CD4-positive, alpha-beta T cell treated with Interferon gamma for 1 hour (primary cell): ENCODE data around the gene TBC1D17.
A peak's percentile ranks its signal among the peaks of the same experiment; 100 is the strongest.
"Not testable (repeated sequence)": the region's sequence is repeated elsewhere in the genome, so short reads cannot be mapped to it uniquely, and the experiment has no call there.

Experiments
- DNase-seq: peaks from one replicate; pipeline ENCODE4 v3.0.0-alpha.2; 2020

The TBC1D17 gene

GRCh38 chr19:49924004-49924880 lies 46.7 kb downstream of the TBC1D17 start:
- no peak for DNase-seq

GRCh38 chr19:49924881-49925210 lies 47.3 kb downstream of the TBC1D17 start:
- not testable (repeated sequence) for DNase-seq

- DNase-seq, result no peak
These were observed 48.0 kb downstream of the TBC1D17 start for GRCh38 chr19:49925486-49925885.

GRCh38 chr19:49926515-49926914 lies 49.0 kb downstream of the TBC1D17 start:
- no peak for DNase-seq

GRCh38 chr19:49927526-49928264 lies 50.2 kb downstream of the TBC1D17 start:
- DNase-seq, result no peak

- DNase-seq, result peak; percentile 89
These were observed 51.7 kb downstream of the TBC1D17 start, which contains the start of the genes ATF5 and NUP62 for GRCh38 chr19:49929121-49929610. Gene ATF5, plus strand, starts transcription at chr19:49929205. Its CDS starts 1,646 bp downstream, at chr19:49930851. Gene NUP62, minus strand, starts transcription at chr19:49929504. Its CDS starts 19,697 bp downstream, at chr19:49909807.

GRCh38 chr19:49929611-49930482 lies 52.3 kb downstream of the TBC1D17 start:
- DNase-seq, result peak; percentile 97

GRCh38 chr19:49930483-49931011 lies 53.0 kb downstream of the TBC1D17 start:
- DNase-seq, result peak; percentile 32

GRCh38 chr19:49931293-49932040 lies 54.0 kb downstream of the TBC1D17 start:
- DNase-seq, result no peak

GRCh38 chr19:49932041-49932451 lies 54.5 kb downstream of the TBC1D17 start:
- no peak for DNase-seq

GRCh38 chr19:49932731-49933131 lies 55.2 kb downstream of the TBC1D17 start:
- DNase-seq, result peak; percentile 52

GRCh38 chr19:49933643-49934042 lies 56.1 kb downstream of the TBC1D17 start:
- DNase-seq, result no peak

- no peak for DNase-seq
These were observed 59.0 kb downstream of the TBC1D17 start for GRCh38 chr19:49936549-49936948.

GRCh38 chr19:49937750-49938381 lies 60.4 kb downstream of the TBC1D17 start:
- peak; percentile 65 for DNase-seq
